IMR-90 (cell line): Measurements from ENCODE around the gene ATG10. TPM values are rescaled to one million over a fixed set of nuclear protein-coding genes. Genes with fewer than 3 reads are reported as not detected.

Experiments
- ATAC-seq: fragments of 200-7000 bp; cut with Tn5 transposase; 2 replicates; pipeline ENCODE4 v1.9.1; 2020; ENCODE audit warnings: low read depth, mild to moderate bottlenecking, moderate library complexity
- BruUV-seq: library from RNA; stranded (reverse); fragments of 400-500 nt; replicated peaks from 2 replicates; lab custom pipeline; 2021; lab: Mats Ljungman, UMichigan
- CTCF ChIA-PET: fragments of 300-600 bp; formaldehyde crosslinking; extraction: SDS; loops from one replicate; lab custom pipeline; 2021; ENCODE audit warnings: antibody characterized with exemption; lab: Yijun Ruan, JAX
- POLR2A ChIA-PET: fragments of 300-600 bp; sonication (Branson Sonifier 250); formaldehyde crosslinking; loops from one replicate; lab custom pipeline; 2022; ENCODE audit warnings: antibody characterized with exemption; ENCODE audit not compliant: unreplicated experiment; lab: Charles Lee
- DNase-seq: peaks from one replicate; pipeline ENCODE4 v3.0.0; 2013
- H2AFZ ChIP-seq: replicated peaks from 2 replicates; pipeline ENCODE3; 2013; ENCODE audit warnings: low read length, mild to moderate bottlenecking; ENCODE audit not compliant: poor library complexity
- H2AK5ac ChIP-seq: 2 replicates; pipeline ENCODE4 v1.6.1; 2013; ENCODE audit warnings: low read depth, low read length, inconsistent platforms
- H2AK9ac ChIP-seq: replicated peaks from 2 replicates; pipeline ENCODE3; 2013; ENCODE audit warnings: mild to moderate bottlenecking, low read depth, low read length, moderate library complexity; ENCODE audit not compliant: poor library complexity
- H2BK120ac ChIP-seq: 2 replicates; pipeline ENCODE4 v1.6.1; 2013; ENCODE audit warnings: low read depth, low read length, inconsistent platforms
- H2BK15ac ChIP-seq: 3 replicates; pipeline ENCODE4 v1.6.1; 2013; ENCODE audit warnings: low read depth, low read length, inconsistent platforms
- H2BK20ac ChIP-seq: 2 replicates; pipeline ENCODE4 v1.6.1; 2013; ENCODE audit warnings: low read depth, mild to moderate bottlenecking, inconsistent platforms, low read length, moderate library complexity
- H2BK5ac ChIP-seq: 2 replicates; pipeline ENCODE4 v1.6.1; 2013; ENCODE audit warnings: mild to moderate bottlenecking, low read depth, low read length, inconsistent platforms; ENCODE audit not compliant: poor library complexity, severe bottlenecking
- H3K14ac ChIP-seq: replicated peaks from 2 replicates; pipeline ENCODE4 v1.6.1; 2013; ENCODE audit warnings: low read depth, low read length, inconsistent platforms
- H3K18ac ChIP-seq: 2 replicates; pipeline ENCODE4 v1.6.1; 2013; ENCODE audit warnings: low read depth, low read length, control low read depth
- H3K23ac ChIP-seq: 2 replicates; pipeline ENCODE4 v1.6.1; 2013; ENCODE audit warnings: low read depth, low read length, inconsistent platforms
- H3K27ac ChIP-seq: 2 replicates; pipeline ENCODE4 v1.5.1; 2013; ENCODE audit warnings: mild to moderate bottlenecking, control low read depth, low read length; ENCODE audit not compliant: insufficient read depth
- H3K27me3 ChIP-seq: 2 replicates; pipeline ENCODE4 v1.6.1; 2013; ENCODE audit warnings: low read length; ENCODE audit not compliant: control insufficient read depth, insufficient read depth
- H3K36me3 ChIP-seq: 2 replicates; pipeline ENCODE4 v1.6.1; 2013; ENCODE audit warnings: low read length, mixed read lengths; ENCODE audit not compliant: control insufficient read depth, insufficient read depth
- H3K4ac ChIP-seq: 2 replicates; pipeline ENCODE4 v1.6.1; 2013; ENCODE audit warnings: low read depth, low read length, inconsistent platforms
- H3K4me1 ChIP-seq: 2 replicates; pipeline ENCODE4 v1.6.1; 2013; ENCODE audit warnings: low read length, mixed read lengths; ENCODE audit not compliant: control insufficient read depth, insufficient read depth
- H3K4me2 ChIP-seq: 2 replicates; pipeline ENCODE4 v1.6.1; 2013; ENCODE audit warnings: low read depth, mild to moderate bottlenecking, control low read depth, low read length, moderate library complexity
- H3K4me3 ChIP-seq: 2 replicates; pipeline ENCODE4 v1.5.1; 2013; ENCODE audit warnings: low read depth, mild to moderate bottlenecking, control low read depth, low read length, moderate library complexity; ENCODE audit not compliant: insufficient read depth
- H3K56ac ChIP-seq: 2 replicates; pipeline ENCODE4 v1.6.1; 2013; ENCODE audit warnings: low read length, inconsistent platforms; ENCODE audit not compliant: insufficient read depth; ENCODE audit errors: extremely low read depth
- H3K79me1 ChIP-seq, 2 experiments: 2 replicates each; pipeline ENCODE4 v1.6.1; 2013; ENCODE audit warnings: low read length in 2 of 2, inconsistent platforms in 1 of 2, low read depth in 1 of 2
- H3K9ac ChIP-seq: 2 replicates; pipeline ENCODE4 v1.6.1; 2013; ENCODE audit warnings: low read depth, low read length, control low read depth
- H3K9me1 ChIP-seq: 2 replicates; pipeline ENCODE4 v1.6.1; 2013; ENCODE audit warnings: low read length, inconsistent platforms; ENCODE audit not compliant: insufficient read depth
- H3K9me3 ChIP-seq: 2 replicates; pipeline ENCODE4 v1.6.1; 2013; ENCODE audit warnings: low read length; ENCODE audit not compliant: control insufficient read depth, insufficient read depth
- H4K20me1 ChIP-seq: 2 replicates; pipeline ENCODE4 v1.6.1; 2013; ENCODE audit warnings: low read length, inconsistent platforms; ENCODE audit not compliant: insufficient read depth
- H4K5ac ChIP-seq: 2 replicates; pipeline ENCODE4 v1.6.1; 2013; ENCODE audit warnings: mild to moderate bottlenecking, low read depth, low read length, control low read depth
- H4K8ac ChIP-seq, 2 experiments: 2 replicates each; pipeline ENCODE4 v1.6.1; 2013; ENCODE audit warnings: low read depth in 2 of 2, low read length in 2 of 2, control low read depth in 1 of 2, inconsistent platforms in 1 of 2
- H4K91ac ChIP-seq: 2 replicates; pipeline ENCODE4 v1.6.1; 2013; ENCODE audit warnings: low read depth, low read length, inconsistent platforms; ENCODE audit not compliant: insufficient read depth
- BHLHE40 ChIP-seq: fragments of 150-350 bp; IDR thresholded peaks from 2 replicates; pipeline ENCODE4 v1.6.1; 2016; ENCODE audit warnings: mild to moderate bottlenecking, low read depth, low read length
- CEBPB ChIP-seq: IDR thresholded peaks from 2 replicates; pipeline ENCODE4 v1.6.1; 2012; ENCODE audit warnings: low read depth, low read length, improper control_type of control experiment
- CTCF ChIP-seq: conservative IDR thresholded peaks from 2 replicates; pipeline ENCODE4 v1.5.1; 2012; ENCODE audit warnings: mild to moderate bottlenecking, low read depth, low read length, improper control_type of control experiment
- ELK1 ChIP-seq: fragments of 150-350 bp; IDR thresholded peaks from 2 replicates; pipeline ENCODE4 v1.6.1; 2016; ENCODE audit warnings: low read depth, mild to moderate bottlenecking, low read length, moderate library complexity, borderline replicate concordance
- FOS ChIP-seq: fragments of 150-350 bp; IDR thresholded peaks from 2 replicates; pipeline ENCODE4 v1.6.1; 2016; ENCODE audit warnings: low read depth, low read length
- MAFK ChIP-seq: IDR thresholded peaks from 2 replicates; pipeline ENCODE4 v1.6.1; 2012; ENCODE audit warnings: low read depth, low read length, improper control_type of control experiment
- MAZ ChIP-seq: IDR thresholded peaks from 2 replicates; pipeline ENCODE4 v1.6.1; 2012; ENCODE audit warnings: low read depth, mild to moderate bottlenecking, low read length, improper control_type of control experiment, moderate library complexity, borderline replicate concordance
- MXI1 ChIP-seq: IDR thresholded peaks from 2 replicates; pipeline ENCODE4 v1.6.1; 2012; ENCODE audit warnings: low read depth, mild to moderate bottlenecking, low read length, moderate library complexity, borderline replicate concordance
- NFE2L2 ChIP-seq: fragments of 150-350 bp; IDR thresholded peaks from 2 replicates; pipeline ENCODE4 v1.6.1; 2016; ENCODE audit warnings: low read depth, mild to moderate bottlenecking, low read length
- POLR2A ChIP-seq: IDR thresholded peaks from 2 replicates; pipeline ENCODE4 v1.6.1; 2012; ENCODE audit warnings: mild to moderate bottlenecking, low read depth, low read length
- RAD21 ChIP-seq: IDR thresholded peaks from 2 replicates; pipeline ENCODE4 v1.6.1; 2012; ENCODE audit warnings: low read length, improper control_type of control experiment
- RCOR1 ChIP-seq: IDR thresholded peaks from 2 replicates; pipeline ENCODE4 v1.6.1; 2012; ENCODE audit warnings: mild to moderate bottlenecking, low read length, improper control_type of control experiment; ENCODE audit not compliant: insufficient replicate concordance
- RFX5 ChIP-seq: IDR thresholded peaks from 2 replicates; pipeline ENCODE4 v1.8.0; 2012; ENCODE audit warnings: low read depth, mild to moderate bottlenecking, low read length, moderate library complexity
- SMC3 ChIP-seq: fragments of 150-350 bp; IDR thresholded peaks from 2 replicates; pipeline ENCODE4 v1.6.1; 2016; ENCODE audit warnings: low read depth, mild to moderate bottlenecking, antibody characterized with exemption, low read length, moderate library complexity
- USF2 ChIP-seq: fragments of 150-350 bp; IDR thresholded peaks from 2 replicates; pipeline ENCODE4 v1.6.1; 2017; ENCODE audit warnings: mild to moderate bottlenecking, antibody characterized with exemption, low read length, low read depth
- WGBS, 2 experiments: methylation state at CpG; one replicate each; pipeline versions ENCODE4 v1.1.5 to v1.1.7; 2013; ENCODE audit warnings: missing lambda C conversion rate in 2 of 2; ENCODE audit not compliant: insufficient read length in 1 of 2; ENCODE audit errors: extremely low coverage in 2 of 2; 5-methylcytosine and 5-hydroxymethylcytosine counted together
- dilution Hi-C: fragments of 300-500 bp; cut with HindIII; formaldehyde crosslinking; loops from one replicate; pipeline ENCODE4 v1.14.3; 2018; ENCODE audit warnings: low sequenced_read_pairs; ENCODE audit not compliant: unreplicated experiment
- in situ Hi-C: fragments of 300-500 bp; cut with MboI; formaldehyde crosslinking; loops from 3 replicates; pipeline ENCODE4 v1.14.3; 2019; ENCODE audit warnings: low sequenced_read_pairs, inconsistent platforms, mixed read lengths
- intact Hi-C: fragments of 100-400 bp; cut with micrococcal nuclease; formaldehyde crosslinking; loops from 2 replicates; pipeline ENCODE4 v1.10.0; 2022
- polyA plus RNA-seq, 3 experiments: library from polyadenylated mRNA; depleted of rRNA; stranded (reverse); fragments of >200 nt; gene quantifications; 2 replicates each; pipeline ENCODE4 v1.2.3, GENCODE V29; 2012; ENCODE audit warnings: low replicate concordance in 1 of 3
- total RNA-seq: library from RNA; depleted of rRNA; stranded (reverse); fragments of >200 nt; gene quantifications from 2 replicates; pipeline ENCODE4 v1.2.3, GENCODE V29; 2012

Gene ATG10
- total and polyA plus RNA-seq, 2 of the 4 experiments (the other 2 are of a cell fraction): 3.4 to 8.1 TPM

GRCh38 chr5:82031220-82032119 lies 59.6 kb downstream of the ATG10 start:
- in situ Hi-C loops: no loop called here
- H3K27ac ChIP-seq: no peak overlapping the region
- no peaks in the 10 kb centered on the region for H4K20me1 ChIP-seq
- no peak overlapping the region for H2AK5ac ChIP-seq
- POLR2A ChIA-PET: no interaction called here
- 21% methylated on average over 3 of the region's 4 CpGs; no CpG with 5 or more reads in 1 of the 2 experiments for WGBS, 2 experiments
- no peak for DNase-seq
- BruUV-seq: no TSS peak
- H3K27me3 ChIP-seq: no peaks in the 10 kb centered on the region
- ATAC-seq: no peak
- no peak overlapping the region for H3K4me3 ChIP-seq
- H2BK5ac ChIP-seq: no peak overlapping the region
- no peak overlapping the region for H2AK9ac ChIP-seq
- H2BK20ac ChIP-seq: no peak overlapping the region
- peaks cover 3% of the 10 kb centered on the region; the same call in 1 of the 2 replicates for H3K9me1 ChIP-seq
- no peak overlapping the region for H4K5ac ChIP-seq
- no peak overlapping the region for H3K14ac ChIP-seq
- no peak overlapping the region for H3K4me2 ChIP-seq
- dilution Hi-C loops: no loop called here
- H3K56ac ChIP-seq: no peak overlapping the region
- H3K9ac ChIP-seq: no peak overlapping the region
- H2AFZ ChIP-seq: no peak overlapping the region
- no peaks in the 10 kb centered on the region for H3K4me1 ChIP-seq
- no peaks in the 10 kb centered on the region for H3K36me3 ChIP-seq
- H2BK120ac ChIP-seq: no peak overlapping the region
- no peak overlapping the region for H4K8ac ChIP-seq
- intact Hi-C loops: no loop called here
- no peak overlapping the region for H2BK15ac ChIP-seq
- no peak overlapping the region for H4K91ac ChIP-seq
- no peaks in the 10 kb centered on the region for H3K9me3 ChIP-seq
- no peak for TF ChIP-seq NFE2L2
- no peak for TF ChIP-seq RFX5
- no peak for TF ChIP-seq MAZ
- no peak for TF ChIP-seq CEBPB
- no peak for TF ChIP-seq ELK1
- TF ChIP-seq BHLHE40: no peak
- TF ChIP-seq MXI1: no peak
- TF ChIP-seq RAD21: no peak
- no peak for TF ChIP-seq MAFK
- no peak for TF ChIP-seq SMC3
- TF ChIP-seq RCOR1: no peak
- TF ChIP-seq CTCF: no peak
- no peak for TF ChIP-seq USF2
- no peak for TF ChIP-seq FOS
- no peak for TF ChIP-seq POLR2A
- no peak overlapping the region for H3K4ac ChIP-seq
- H3K79me1 ChIP-seq: peaks cover 0 to 3% of the 10 kb centered on the region in 2 experiments; a peak in 1 of 4 replicates
- H3K18ac ChIP-seq: no peak overlapping the region
- CTCF ChIA-PET: no interaction called here
- H3K23ac ChIP-seq: no peak overlapping the region
